SK-N-SH (cell line): ENCODE results near the gene MBOAT2. TPM values are rescaled to one million over a fixed set of nuclear protein-coding genes. Genes with fewer than 3 reads are reported as not detected.

ENCODE experiments used
- CTCF ChIA-PET: fragments of 300-600, 350-600 bp; formaldehyde crosslinking; extraction: SDS; loops from one replicate; lab custom pipeline; 2021; lab: Yijun Ruan, JAX
- POLR2A ChIA-PET: fragments of 350-600 bp; sonication (Branson Sonifier 250); formaldehyde crosslinking; extraction: SDS; loops from one replicate; lab custom pipeline; 2020; ENCODE audit warnings: antibody characterized with exemption, inconsistent platforms; lab: Yijun Ruan, JAX
- DNase-seq: peaks from one replicate; pipeline ENCODE4 v3.0.0; 2012
- H2AFZ ChIP-seq: fragments of 200-600 bp; sonication (generic); 2 replicates; pipeline ENCODE4 v1.8.1; 2016; ENCODE audit warnings: antibody characterized with exemption, mild to moderate bottlenecking, low read depth
- H3F3A ChIP-seq: fragments of 200-600 bp; sonication (generic); replicated peaks from 2 replicates; pipeline ENCODE3; 2016; ENCODE audit warnings: antibody characterized with exemption, mild to moderate bottlenecking; ENCODE audit not compliant: insufficient read depth
- H3K27ac ChIP-seq, 2 experiments: fragments of 200-500 bp in 1 of 2; fragments of 200-600 bp in 1 of 2; sonication (Bioruptor generic) in 1 of 2; sonication (generic), shearing (Covaris generic) in 1 of 2; 2 replicates each; pipeline versions ENCODE4 v1.5.1 to v1.6.1; 2014 to 2016; ENCODE audit warnings: low read depth in 2 of 2, inconsistent platforms in 1 of 2, low read length in 1 of 2, mild to moderate bottlenecking in 1 of 2, mixed read lengths in 1 of 2
- H3K27me3 ChIP-seq: fragments of 200-600 bp; sonication (generic), shearing (Covaris generic); 2 replicates; pipeline ENCODE4 v1.6.1; 2016; ENCODE audit warnings: mixed run types; ENCODE audit not compliant: insufficient read depth
- H3K36me3 ChIP-seq, 2 experiments: fragments of 200-500 bp in 1 of 2; fragments of 200-600 bp in 1 of 2; sonication (Bioruptor generic) in 1 of 2; sonication (generic) in 1 of 2; replicated peaks in 1 of 2; 2 replicates each; pipeline versions ENCODE3 to v1.5.1; 2014 to 2016; ENCODE audit warnings: low read length in 1 of 2, mild to moderate bottlenecking in 1 of 2; ENCODE audit not compliant: insufficient read depth in 2 of 2, control insufficient read depth in 1 of 2
- H3K4me1 ChIP-seq, 2 experiments: fragments of 200-500 bp in 1 of 2; fragments of 200-600 bp in 1 of 2; sonication (Bioruptor generic) in 1 of 2; sonication (generic), shearing (Covaris generic) in 1 of 2; 2 replicates each; pipeline versions ENCODE4 v1.5.1 to v1.6.1; 2014 to 2016; ENCODE audit warnings: low read depth in 1 of 2, low read length in 1 of 2, mixed run types in 1 of 2; ENCODE audit not compliant: insufficient read depth in 2 of 2, control insufficient read depth in 1 of 2
- H3K4me2 ChIP-seq: fragments of 200-600 bp; sonication (generic), shearing (Covaris generic); 2 replicates; pipeline ENCODE4 v1.6.1; 2017; ENCODE audit warnings: mixed run types
- H3K4me3 ChIP-seq, 2 experiments: fragments of 200-500 bp in 1 of 2; fragments of 200-600 bp in 1 of 2; sonication (Bioruptor generic) in 1 of 2; sonication (generic), shearing (Covaris generic) in 1 of 2; 2 replicates each; pipeline versions ENCODE4 v1.5.1 to v1.8.1; 2014 to 2016; ENCODE audit warnings: low read depth in 2 of 2, inconsistent platforms in 1 of 2, low read length in 1 of 2, mild to moderate bottlenecking in 1 of 2, mixed read lengths in 1 of 2, moderate library complexity in 1 of 2
- H3K79me2 ChIP-seq: fragments of 200-600 bp; sonication (generic); 2 replicates; pipeline ENCODE4 v1.8.1; 2017; ENCODE audit warnings: mild to moderate bottlenecking; ENCODE audit not compliant: insufficient read depth
- H3K9ac ChIP-seq: fragments of 200-600 bp; sonication (generic); 2 replicates; pipeline ENCODE4 v1.6.1; 2017; ENCODE audit warnings: mixed run types
- H3K9me2 ChIP-seq: fragments of 200-600 bp; sonication (generic); 2 replicates; pipeline ENCODE4 v1.6.1; 2017; ENCODE audit warnings: mixed run types
- H3K9me3 ChIP-seq: fragments of 200-600 bp; sonication (generic); 2 replicates; pipeline ENCODE4 v1.6.1; 2017; ENCODE audit warnings: mixed run types, mild to moderate bottlenecking, moderate library complexity
- H4K20me1 ChIP-seq: fragments of 200-600 bp; sonication (generic); 2 replicates; pipeline ENCODE4 v1.6.1; 2017; ENCODE audit warnings: mild to moderate bottlenecking, mixed run types; ENCODE audit not compliant: insufficient read depth
- CHD2 ChIP-seq: fragments of 150-350 bp; IDR thresholded peaks from 2 replicates; pipeline ENCODE4 v1.6.1; 2018; ENCODE audit warnings: low read length; ENCODE audit not compliant: partially characterized antibody
- ELF1 ChIP-seq: IDR thresholded peaks from 2 replicates; pipeline ENCODE4 v1.4.0; 2012
- FOSL2 ChIP-seq: IDR thresholded peaks from 2 replicates; pipeline ENCODE4 v1.4.0; 2012; ENCODE audit warnings: low read depth, mild to moderate bottlenecking, moderate library complexity, borderline replicate concordance
- FOXJ3 ChIP-seq: sonication (generic); formaldehyde crosslinking; IDR thresholded peaks from 2 replicates; pipeline ENCODE4 v1.5.1; 2020; ENCODE audit warnings: mild to moderate bottlenecking, missing genetic modification reagents
- FOXM1 ChIP-seq: IDR thresholded peaks from 2 replicates; pipeline ENCODE4 v1.4.0; 2012; ENCODE audit warnings: low read depth, mild to moderate bottlenecking
- GABPA ChIP-seq: IDR thresholded peaks from 2 replicates; pipeline ENCODE4 v1.4.0; 2012; ENCODE audit warnings: low read depth, mild to moderate bottlenecking
- GATA2 ChIP-seq: sonication (generic); formaldehyde crosslinking; IDR thresholded peaks from 2 replicates; pipeline ENCODE4 v1.5.0; 2020; ENCODE audit warnings: mild to moderate bottlenecking, missing genetic modification reagents
- JUND ChIP-seq: IDR thresholded peaks from 2 replicates; pipeline ENCODE4 v1.4.0; 2012
- MXI1 ChIP-seq: IDR thresholded peaks from 2 replicates; pipeline ENCODE4 v1.6.1; 2012; ENCODE audit warnings: mild to moderate bottlenecking, low read depth, low read length, improper control_type of control experiment
- NFIC ChIP-seq: IDR thresholded peaks from 2 replicates; pipeline ENCODE4 v1.4.0; 2012; ENCODE audit warnings: borderline replicate concordance
- NRF1 ChIP-seq: IDR thresholded peaks from 2 replicates; pipeline ENCODE4 v1.6.1; 2012; ENCODE audit warnings: low read depth, mild to moderate bottlenecking, low read length
- POLR2AphosphoS5 ChIP-seq: IDR thresholded peaks from 2 replicates; pipeline ENCODE4 v1.6.1; 2012; ENCODE audit warnings: low read depth, low read length
- RFX5 ChIP-seq: IDR thresholded peaks from 2 replicates; pipeline ENCODE4 v1.6.1; 2012; ENCODE audit warnings: mild to moderate bottlenecking, improper control_type of control experiment, low read length
- SIN3A ChIP-seq: IDR thresholded peaks from 2 replicates; pipeline ENCODE4 v1.6.1; 2012; ENCODE audit warnings: low read depth, mild to moderate bottlenecking, low read length, moderate library complexity, borderline replicate concordance
- SMC3 ChIP-seq: IDR thresholded peaks from 2 replicates; pipeline ENCODE4 v1.6.1; 2012; ENCODE audit warnings: low read depth, low read length, improper control_type of control experiment
- TAF1 ChIP-seq: IDR thresholded peaks from 2 replicates; pipeline ENCODE4 v1.6.1; 2012; ENCODE audit warnings: low read depth, mild to moderate bottlenecking, low read length, moderate library complexity, borderline replicate concordance
- TEAD4 ChIP-seq: IDR thresholded peaks from 2 replicates; pipeline ENCODE4 v1.4.0; 2012; ENCODE audit warnings: mild to moderate bottlenecking, borderline replicate concordance; ENCODE audit not compliant: insufficient read depth
- YY1 ChIP-seq: IDR thresholded peaks from 2 replicates; pipeline ENCODE4 v1.4.0; 2012; ENCODE audit warnings: low read depth, mild to moderate bottlenecking
- WGBS: methylation state at CpG from one replicate; pipeline ENCODE4 v1.1.6; 2017; ENCODE audit warnings: low lambda C conversion rate; 5-methylcytosine and 5-hydroxymethylcytosine counted together
- polyA plus RNA-seq, 3 experiments: library from polyadenylated mRNA; depleted of rRNA; stranded (reverse); fragments of >200 nt; gene quantifications; 2 replicates each; pipeline ENCODE4 v1.2.3, GENCODE V29; 2012
- TF ChIP-seq, protein P1 (sequence below): IDR thresholded peaks from 2 replicates; pipeline ENCODE4 v1.4.0; 2012; ENCODE audit warnings: low read depth
- TF ChIP-seq, protein P2 (sequence below): IDR thresholded peaks from 2 replicates; pipeline ENCODE4 v1.4.0; 2012; ENCODE audit warnings: low read depth, borderline replicate concordance

The MBOAT2 gene
- polyA plus RNA-seq, 1 of the 3 experiments (the other 2 are of a cell fraction): 33.9 TPM

DNA sequence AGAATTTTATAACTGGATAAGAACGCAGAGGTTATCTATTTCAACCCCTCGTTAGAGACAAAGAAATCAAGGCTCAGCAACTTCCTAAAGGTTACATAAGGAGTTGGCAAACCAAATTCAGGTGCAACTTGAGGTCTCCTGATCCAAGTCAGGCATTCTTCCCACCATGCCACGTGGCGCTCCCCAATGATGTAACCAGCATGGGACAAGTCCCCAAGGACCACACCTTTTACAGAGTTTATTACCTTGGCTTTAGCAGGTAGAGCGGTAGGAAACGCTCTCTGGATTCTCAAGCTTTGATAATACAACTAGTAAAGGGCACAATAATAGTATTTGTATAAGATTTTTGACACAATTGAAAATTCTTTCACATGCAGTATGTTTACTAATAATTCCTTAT, 26.7 kb upstream of the MBOAT2 start:
- ChIA-PET POLR2A (no interaction called here), CTCF (interaction anchor here (0.6 to 1.5 kb wide), 2 partner anchors 11 to 132 kb away, joined by 3 read pairs; no protein-coding TSS in a partner anchor)
- H2AFZ ChIP-seq: no peak overlapping the region
- H3K27ac ChIP-seq: no peak overlapping the region
- WGBS: 88% methylated on average over 6 of the region's 6 CpGs
- no peaks in the 10 kb centered on the region for H3K9me3 ChIP-seq
- H3K27me3 ChIP-seq: no peaks in the 10 kb centered on the region
- TF ChIP-seq SIN3A (no peak), RFX5 (no peak), NRF1 (no peak), ELF1 (no peak), JUND (no peak), GATA2 (CRISPR knock-in tag) (no peak), NFIC (no peak), POLR2AphosphoS5 (no peak), MXI1 (no peak), TEAD4 (no peak), SMC3 (no peak), CHD2 (no peak), FOSL2 (no peak), GABPA (no peak)
- TF ChIP-seq, protein P1, sequence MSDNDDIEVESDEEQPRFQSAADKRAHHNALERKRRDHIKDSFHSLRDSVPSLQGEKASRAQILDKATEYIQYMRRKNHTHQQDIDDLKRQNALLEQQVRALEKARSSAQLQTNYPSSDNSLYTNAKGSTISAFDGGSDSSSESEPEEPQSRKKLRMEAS: no peak
- H3F3A ChIP-seq: no peaks in the 10 kb centered on the region
- H3K9ac ChIP-seq: no peak overlapping the region
- H3K4me2 ChIP-seq: no peak overlapping the region
- no peaks in the 10 kb centered on the region for H4K20me1 ChIP-seq
- no peaks in the 10 kb centered on the region for H3K36me3 ChIP-seq
- H3K4me1 ChIP-seq: peaks cover 6 to 9% of the 10 kb centered on the region in 2 experiments; a peak in 3 of 4 replicates
- no peaks in the 10 kb centered on the region for H3K79me2 ChIP-seq
- no peak overlapping the region for H3K4me3 ChIP-seq
- DNase-seq: no peak
- H3K9me2 ChIP-seq: no peaks in the 10 kb centered on the region

DNA sequence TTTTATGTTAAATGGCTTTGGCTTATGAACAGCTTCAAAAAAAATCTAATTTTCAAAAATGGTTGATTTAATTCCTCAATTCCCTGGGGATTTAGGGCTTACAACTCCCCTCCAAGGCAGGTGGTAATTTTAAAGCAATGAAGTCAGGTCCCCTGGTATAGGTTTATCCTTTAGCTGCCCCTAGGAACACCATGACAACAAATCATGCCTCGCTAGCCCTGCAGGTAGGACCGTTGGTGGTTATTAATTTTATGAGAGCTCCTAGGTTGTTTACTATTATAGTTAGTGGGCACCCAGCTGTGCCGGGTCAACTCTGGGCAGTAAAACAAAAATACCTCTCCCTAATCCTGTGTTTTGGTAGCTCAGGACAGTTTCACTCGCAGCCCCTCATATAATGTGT, 26.2 kb upstream of the MBOAT2 start:
- Histone ChIP-seq H3K36me3 (no peaks in the 10 kb centered on the region), H3K9me3 (no peaks in the 10 kb centered on the region), H3K9ac (no peak overlapping the region), H3F3A (no peaks in the 10 kb centered on the region), H3K27ac (no peak overlapping the region), H3K4me1 (peaks cover 6 to 9% of the 10 kb centered on the region in 2 experiments; a peak in 3 of 4 replicates), H3K79me2 (no peaks in the 10 kb centered on the region), H3K27me3 (no peaks in the 10 kb centered on the region), H3K9me2 (no peaks in the 10 kb centered on the region), H2AFZ (no peak overlapping the region), H4K20me1 (no peaks in the 10 kb centered on the region), H3K4me2 (no peak overlapping the region), H3K4me3 (no peak overlapping the region)
- WGBS: 68% methylated on average over 4 of the region's 4 CpGs
- TF ChIP-seq MXI1 (no peak), ELF1 (no peak)
- ChIA-PET CTCF (interaction anchor here (0.6 to 1.5 kb wide), 3 partner anchors 11 to 156 kb away, joined by 3 to 6 read pairs (median 3); no protein-coding TSS in a partner anchor), POLR2A (no interaction called here)
- DNase-seq: no peak

DNA sequence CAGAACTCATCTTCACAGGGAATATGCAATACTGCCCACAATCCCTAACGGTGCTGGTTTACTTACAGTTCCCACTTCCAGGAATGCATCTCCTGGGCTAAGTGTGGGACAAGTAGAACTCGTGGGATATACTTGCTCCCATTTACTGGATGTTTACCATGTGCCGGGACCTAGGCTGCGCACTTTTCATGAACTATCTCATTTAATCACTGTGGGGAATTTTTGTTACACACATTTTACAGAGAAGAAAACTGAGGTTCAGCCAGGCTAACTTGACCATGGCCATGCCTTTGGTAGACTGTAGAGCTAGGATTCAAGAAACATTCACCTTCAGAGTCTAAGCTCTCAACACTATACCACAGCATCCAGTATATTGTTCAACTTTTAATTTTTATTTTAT, 24.4 kb upstream of the MBOAT2 start:
- H3K4me2 ChIP-seq: no peak overlapping the region
- H3F3A ChIP-seq: no peaks in the 10 kb centered on the region
- no peaks in the 10 kb centered on the region for H3K9me2 ChIP-seq
- H3K27ac ChIP-seq: no peak overlapping the region
- no peak overlapping the region for H3K9ac ChIP-seq
- H2AFZ ChIP-seq: no peak overlapping the region
- ChIA-PET CTCF (interaction anchor here (1.5 to 2.8 kb wide), 2 partner anchors 22 to 155 kb away, joined by 6 to 9 read pairs; no protein-coding TSS in a partner anchor), POLR2A (no interaction called here)
- no peak for DNase-seq
- no peaks in the 10 kb centered on the region for H3K9me3 ChIP-seq
- no peaks in the 10 kb centered on the region for H4K20me1 ChIP-seq
- 77% methylated on average over 4 of the region's 4 CpGs for WGBS
- no peak for TF ChIP-seq TEAD4
- no peak for TF ChIP-seq FOXJ3 (CRISPR knock-in tag)
- no peak for TF ChIP-seq SIN3A
- TF ChIP-seq POLR2AphosphoS5: no peak
- TF ChIP-seq TAF1: no peak
- TF ChIP-seq ELF1: no peak
- TF ChIP-seq, protein P2, sequence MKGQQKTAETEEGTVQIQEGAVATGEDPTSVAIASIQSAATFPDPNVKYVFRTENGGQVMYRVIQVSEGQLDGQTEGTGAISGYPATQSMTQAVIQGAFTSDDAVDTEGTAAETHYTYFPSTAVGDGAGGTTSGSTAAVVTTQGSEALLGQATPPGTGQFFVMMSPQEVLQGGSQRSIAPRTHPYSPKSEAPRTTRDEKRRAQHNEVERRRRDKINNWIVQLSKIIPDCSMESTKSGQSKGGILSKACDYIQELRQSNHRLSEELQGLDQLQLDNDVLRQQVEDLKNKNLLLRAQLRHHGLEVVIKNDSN: no peak
- no peak for TF ChIP-seq MXI1
- no peak for TF ChIP-seq FOXM1
- TF ChIP-seq YY1: no peak
- TF ChIP-seq, all 33 proteins: peak for 0
- H3K4me1 ChIP-seq: no peaks in the 10 kb centered on the region; a peak in 2 of 4 replicates
- no peaks in the 10 kb centered on the region for H3K27me3 ChIP-seq
- no peak overlapping the region for H3K4me3 ChIP-seq
- H3K36me3 ChIP-seq: no peaks in the 10 kb centered on the region
- no peaks in the 10 kb centered on the region for H3K79me2 ChIP-seq
